ENCODE measurements around the gene STARD7.

GRCh38 chr2:96209011-96209728, 543 bp upstream of the STARD7 start:
- no peak for TF ChIP-seq POLR2A (IDR thresholded peaks at IDR 0.05)
- TF ChIP-seq, protein P1, sequence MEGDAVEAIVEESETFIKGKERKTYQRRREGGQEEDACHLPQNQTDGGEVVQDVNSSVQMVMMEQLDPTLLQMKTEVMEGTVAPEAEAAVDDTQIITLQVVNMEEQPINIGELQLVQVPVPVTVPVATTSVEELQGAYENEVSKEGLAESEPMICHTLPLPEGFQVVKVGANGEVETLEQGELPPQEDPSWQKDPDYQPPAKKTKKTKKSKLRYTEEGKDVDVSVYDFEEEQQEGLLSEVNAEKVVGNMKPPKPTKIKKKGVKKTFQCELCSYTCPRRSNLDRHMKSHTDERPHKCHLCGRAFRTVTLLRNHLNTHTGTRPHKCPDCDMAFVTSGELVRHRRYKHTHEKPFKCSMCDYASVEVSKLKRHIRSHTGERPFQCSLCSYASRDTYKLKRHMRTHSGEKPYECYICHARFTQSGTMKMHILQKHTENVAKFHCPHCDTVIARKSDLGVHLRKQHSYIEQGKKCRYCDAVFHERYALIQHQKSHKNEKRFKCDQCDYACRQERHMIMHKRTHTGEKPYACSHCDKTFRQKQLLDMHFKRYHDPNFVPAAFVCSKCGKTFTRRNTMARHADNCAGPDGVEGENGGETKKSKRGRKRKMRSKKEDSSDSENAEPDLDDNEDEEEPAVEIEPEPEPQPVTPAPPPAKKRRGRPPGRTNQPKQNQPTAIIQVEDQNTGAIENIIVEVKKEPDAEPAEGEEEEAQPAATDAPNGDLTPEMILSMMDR (IDR thresholded peaks at IDR 0.05): no peak

Measured in Peyer's patch (tissue), 4 donors.